Measurements from ENCODE around the gene SPINT1. TPM values are rescaled to one million over a fixed set of nuclear protein-coding genes. Genes with fewer than 3 reads are reported as not detected.
A peak's percentile ranks its signal among the peaks of the same experiment; 100 is the strongest.
"Not testable (repeated sequence)": the region's sequence is repeated elsewhere in the genome, so short reads cannot be mapped to it uniquely, and the experiment has no call there.

SPINT1 gene
- total RNA-seq, 2 donors from 2014 or later = 2.5 to 4.1 TPM

GRCh38 chr15:40857601-40858341 lies 13.9 kb downstream of the SPINT1 start:
- Mint-ChIP-seq H3K4me3 (no peak overlapping the region), H3K36me3 (ENCODE audit: low read depth) (no peaks in the 10 kb centered on the region), H3K27ac (no peak overlapping the region), H3K4me1 (peaks cover 12% of the 10 kb centered on the region), H3K27me3 (no peaks in the 10 kb centered on the region)
- no peaks in the 10 kb centered on the region for H3K9me3 ChIP-seq (ENCODE audit: control insufficient read depth, low read length, poor library complexity, severe bottlenecking)
- DNase-seq (peak; percentile 57 to 83 (median 60)), ATAC-seq (peak; percentile 93)

GRCh38 chr15:40858706-40859105 lies 14.9 kb downstream of the SPINT1 start:
- Mint-ChIP-seq H3K36me3 (ENCODE audit: low read depth) (no peaks in the 10 kb centered on the region), H3K4me1 (peaks cover 13% of the 10 kb centered on the region), H3K27me3 (no peaks in the 10 kb centered on the region), H3K27ac (no peak overlapping the region), H3K4me3 (no peak overlapping the region)
- no peak for ATAC-seq
- no peak for DNase-seq
- H3K9me3 ChIP-seq (ENCODE audit: control insufficient read depth, low read length, poor library complexity, severe bottlenecking) = no peaks in the 10 kb centered on the region

GRCh38 chr15:40859206-40859851 lies 15.5 kb downstream of the SPINT1 start:
- H3K4me3 Mint-ChIP-seq = no peak overlapping the region
- DNase-seq (peak; percentile 65 to 74 (median 65)), ATAC-seq (peak; percentile 80)
- peaks cover 13% of the 10 kb centered on the region for H3K4me1 Mint-ChIP-seq
- H3K36me3 Mint-ChIP-seq (ENCODE audit: low read depth) = no peaks in the 10 kb centered on the region
- H3K27me3 Mint-ChIP-seq = no peaks in the 10 kb centered on the region
- H3K27ac Mint-ChIP-seq = no peak overlapping the region
- no peaks in the 10 kb centered on the region for H3K9me3 ChIP-seq (ENCODE audit: control insufficient read depth, low read length, poor library complexity, severe bottlenecking)

DNA sequence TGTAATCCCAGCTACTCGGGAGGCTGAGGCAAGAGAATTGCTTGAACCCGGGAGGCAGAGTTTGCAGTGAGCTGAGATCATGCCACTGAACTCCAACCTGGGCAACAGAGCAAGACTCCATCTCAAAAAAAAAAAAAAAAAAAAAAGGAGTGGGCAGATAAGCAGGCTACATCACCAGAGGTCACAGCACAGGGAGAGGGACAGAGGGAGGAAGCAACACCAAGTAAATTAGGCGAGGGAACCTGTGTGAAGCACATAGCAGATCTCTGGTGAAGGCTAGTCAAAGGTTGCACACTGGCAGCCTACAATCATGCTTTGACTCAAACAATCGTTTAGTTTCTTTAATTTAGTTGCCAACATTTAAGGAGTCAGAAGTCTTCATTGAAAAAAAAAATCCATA lies 17.3 kb downstream of the SPINT1 start:
- not testable (repeated sequence) for DNase-seq; H3K36me3 Mint-ChIP-seq (ENCODE audit: low read depth); H3K9me3 ChIP-seq (ENCODE audit: control insufficient read depth, low read length, poor library complexity, severe bottlenecking); H3K27ac Mint-ChIP-seq; H3K27me3 Mint-ChIP-seq; ATAC-seq; H3K4me3 Mint-ChIP-seq
- peaks cover 13% of the 10 kb centered on the region for H3K4me1 Mint-ChIP-seq

- ATAC-seq = no peak
- Mint-ChIP-seq H3K4me3 (no peak overlapping the region), H3K4me1 (peaks cover 10% of the 10 kb centered on the region), H3K27ac (no peak overlapping the region), H3K36me3 (ENCODE audit: low read depth) (no peaks in the 10 kb centered on the region), H3K27me3 (no peaks in the 10 kb centered on the region)
- DNase-seq = no peak
- H3K9me3 ChIP-seq (ENCODE audit: control insufficient read depth, low read length, poor library complexity, severe bottlenecking) = no peaks in the 10 kb centered on the region
Measured at GRCh38 chr15:40863660-40864270, 19.9 kb downstream of the SPINT1 start.

DNA sequence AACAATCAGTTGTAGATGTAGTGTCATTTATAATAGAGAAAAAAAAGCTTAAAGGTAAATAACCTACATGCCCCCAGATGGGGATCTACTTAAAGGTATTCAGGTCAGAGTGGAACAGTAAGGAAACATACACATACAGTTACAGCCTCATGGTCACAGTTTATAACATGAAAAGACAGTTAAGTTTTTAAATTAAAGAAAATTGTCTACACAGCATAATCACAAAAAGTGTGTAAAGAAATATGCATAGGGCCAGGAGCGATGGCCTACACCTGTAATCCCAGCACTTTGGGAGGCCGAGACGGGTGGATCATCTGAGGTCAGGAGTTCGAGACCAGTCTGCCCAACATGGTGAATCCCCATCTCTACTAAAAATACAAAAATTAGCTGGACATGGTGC lies 23.4 kb downstream of the SPINT1 start:
- Mint-ChIP-seq H3K4me3 (no peak overlapping the region), H3K27ac (no peak overlapping the region)
- no peak for ATAC-seq

DNA sequence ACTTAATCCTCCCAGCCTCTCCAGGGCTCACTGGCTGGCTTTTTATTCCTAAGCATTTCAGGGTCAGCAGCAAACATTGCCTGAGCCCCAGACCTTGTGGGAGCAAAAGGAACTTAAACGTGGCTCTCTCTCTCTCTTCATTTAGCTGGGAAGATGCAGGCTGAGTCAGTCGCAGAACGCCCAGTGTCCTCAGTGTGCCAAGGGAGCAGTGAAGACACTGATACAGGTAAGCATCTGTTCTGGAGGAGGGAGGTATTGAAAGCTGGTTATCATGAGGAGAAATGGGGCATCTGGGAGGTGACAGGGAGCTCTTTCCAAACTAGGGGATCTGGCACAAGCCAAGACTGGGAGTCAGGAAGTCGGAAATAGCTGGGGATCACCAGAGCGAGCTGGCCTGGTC lies 25.8 kb downstream of the SPINT1 start:
- Mint-ChIP-seq H3K4me3 (no peak overlapping the region), H3K27me3 (no peaks in the 10 kb centered on the region), H3K4me1 (peaks cover 9% of the 10 kb centered on the region), H3K27ac (peak overlapping the region; percentile 24), H3K36me3 (ENCODE audit: low read depth) (no peaks in the 10 kb centered on the region)
- H3K9me3 ChIP-seq (ENCODE audit: control insufficient read depth, low read length, poor library complexity, severe bottlenecking) = no peaks in the 10 kb centered on the region
- no peak for DNase-seq
- no peak for ATAC-seq

More for the DNA sequence above, 23.4 kb downstream of the SPINT1 start:
- H3K4me1 Mint-ChIP-seq = peaks cover 2% of the 10 kb centered on the region
- H3K36me3 Mint-ChIP-seq (ENCODE audit: low read depth) = no peaks in the 10 kb centered on the region
- H3K27me3 Mint-ChIP-seq = no peaks in the 10 kb centered on the region
- no peak for DNase-seq
- H3K9me3 ChIP-seq (ENCODE audit: control insufficient read depth, low read length, poor library complexity, severe bottlenecking) = no peaks in the 10 kb centered on the region

DNA sequence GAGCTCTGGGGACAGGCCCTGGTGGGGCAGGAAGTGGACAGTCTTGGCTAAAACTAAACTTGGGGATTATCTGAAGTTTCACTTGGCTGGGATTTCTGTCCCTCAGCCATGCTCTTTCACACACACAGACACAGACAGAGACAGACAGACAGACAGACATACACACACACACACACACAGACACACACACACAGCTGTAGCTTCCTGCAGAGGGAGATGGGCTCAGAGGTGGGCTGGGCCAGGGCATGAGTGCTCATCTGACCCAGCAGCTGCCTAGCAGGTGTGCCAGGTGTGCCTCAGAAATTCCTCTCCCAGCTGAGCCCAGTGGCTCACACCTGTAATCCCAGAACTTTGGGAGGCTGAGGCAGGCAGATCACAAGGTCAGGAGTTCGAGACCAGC lies 26.9 kb downstream of the SPINT1 start:
- H3K4me3 Mint-ChIP-seq = no peak overlapping the region
- no peak overlapping the region for H3K27ac Mint-ChIP-seq
- H3K9me3 ChIP-seq (ENCODE audit: control insufficient read depth, low read length, poor library complexity, severe bottlenecking) = no peaks in the 10 kb centered on the region
- peaks cover 9% of the 10 kb centered on the region for H3K4me1 Mint-ChIP-seq
- no peak for DNase-seq
- no peak for ATAC-seq
- H3K27me3 Mint-ChIP-seq = no peaks in the 10 kb centered on the region
- no peaks in the 10 kb centered on the region for H3K36me3 Mint-ChIP-seq (ENCODE audit: low read depth)

- H3K27me3 Mint-ChIP-seq = no peaks in the 10 kb centered on the region
- peak overlapping the region; percentile 32 for H3K27ac Mint-ChIP-seq
- H3K36me3 Mint-ChIP-seq (ENCODE audit: low read depth) = no peaks in the 10 kb centered on the region
- peak overlapping the region; percentile 45 for H3K4me3 Mint-ChIP-seq
- H3K9me3 ChIP-seq (ENCODE audit: control insufficient read depth, low read length, poor library complexity, severe bottlenecking) = no peaks in the 10 kb centered on the region
- ATAC-seq (no peak), DNase-seq (no peak)
- peaks cover 9% of the 10 kb centered on the region for H3K4me1 Mint-ChIP-seq
Measured at GRCh38 chr15:40871749-40872617, 28.1 kb downstream of the SPINT1 start.

DNA sequence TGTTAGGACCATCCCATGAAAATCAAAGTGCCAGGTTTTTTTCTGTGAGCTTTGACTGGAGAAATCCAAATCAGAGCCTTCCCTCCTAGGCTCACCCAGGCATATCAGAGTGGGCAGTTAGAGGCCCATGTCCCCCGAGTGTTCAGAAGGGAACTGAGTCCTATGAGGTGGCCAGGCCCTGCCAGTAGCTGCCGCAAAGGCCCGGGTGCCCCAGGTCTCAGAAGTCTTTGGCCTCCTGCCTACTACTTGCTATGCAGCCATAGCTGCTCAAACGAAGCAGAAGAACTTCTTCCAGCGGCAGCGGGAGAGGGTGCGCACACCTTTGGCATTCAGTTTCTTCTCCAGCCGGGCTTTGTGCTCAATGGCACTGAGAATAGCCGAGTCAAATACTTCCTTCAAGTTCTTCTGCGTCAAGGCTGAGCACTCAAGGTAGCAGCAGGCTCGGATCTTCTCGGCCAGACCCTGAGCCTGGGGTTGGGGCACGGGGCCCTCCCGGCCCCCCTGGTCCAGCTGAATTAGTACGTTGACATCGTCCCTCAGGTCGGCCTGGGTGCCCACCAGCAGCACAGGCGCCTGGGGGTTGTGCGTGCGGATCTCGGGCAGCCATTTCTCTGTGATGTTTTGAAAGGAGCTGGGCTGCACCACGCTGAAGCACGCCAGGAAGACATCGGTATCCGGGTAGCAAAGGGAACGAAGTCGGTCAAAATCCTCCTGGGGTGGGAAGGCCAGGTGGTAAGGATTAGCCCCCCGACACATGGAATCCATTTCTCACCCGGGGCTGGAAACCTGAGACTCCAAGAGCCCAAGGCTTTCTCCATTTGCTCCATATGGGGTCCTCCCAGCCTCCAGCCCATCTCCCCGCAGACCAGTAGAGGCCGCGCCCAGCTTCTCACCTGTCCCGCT lies 29.2 kb downstream of the SPINT1 start:
- no peak for ATAC-seq

DNA sequence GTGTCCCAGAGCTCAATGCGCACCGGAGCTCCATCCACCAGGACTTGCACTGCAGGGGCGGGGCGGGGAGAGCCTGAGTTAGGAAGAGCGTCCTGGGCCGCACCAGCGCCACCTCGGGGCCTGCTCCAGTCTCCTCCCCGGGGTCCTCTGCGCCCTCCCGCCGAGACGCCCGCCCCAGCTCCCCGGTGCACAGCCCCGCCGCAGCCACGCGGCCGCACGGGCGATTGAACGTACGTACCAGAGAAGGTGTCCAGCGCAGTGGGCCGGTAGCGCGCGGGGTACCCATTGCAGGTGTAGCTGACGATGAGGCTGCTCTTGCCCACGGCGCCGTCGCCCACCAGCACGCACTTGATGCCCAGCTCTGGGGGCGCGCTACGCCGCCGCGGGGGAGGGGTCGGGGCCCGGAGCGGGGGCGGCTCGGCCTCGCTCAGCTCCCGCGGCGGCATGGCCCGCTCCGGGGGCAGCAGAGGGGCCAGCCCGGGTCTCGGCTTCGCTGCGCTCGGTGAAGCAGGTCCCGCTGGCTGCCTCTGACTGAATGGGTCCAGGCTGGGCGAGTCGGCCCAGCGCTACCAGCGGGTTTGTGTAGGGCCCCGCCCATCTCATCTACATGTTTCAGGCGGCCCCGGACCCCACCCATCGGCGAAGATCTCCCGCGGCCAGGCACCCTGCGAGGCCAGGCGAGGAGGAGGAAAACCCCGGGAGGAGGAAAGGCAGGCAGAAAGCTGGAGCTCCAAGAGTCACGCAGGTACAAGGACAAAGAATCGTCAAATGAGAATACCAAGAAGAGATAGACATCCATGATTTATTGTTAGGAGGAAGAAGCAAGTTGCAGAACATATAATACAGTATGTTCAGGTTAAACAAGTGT lies 30.1 kb downstream of the SPINT1 start, which contains the start of gene RHOV:
TSS of gene RHOV (minus strand) at position 541 of the 868 bp plus-strand sequence. CDS start at position 446, 95 bp downstream.
- no peaks in the 10 kb centered on the region for H3K27me3 Mint-ChIP-seq
- DNase-seq (peak; percentile 34 to 50 (median 47)), ATAC-seq (peak; percentile 87)
- no peaks in the 10 kb centered on the region for H3K9me3 ChIP-seq (ENCODE audit: control insufficient read depth, low read length, poor library complexity, severe bottlenecking)
- H3K27ac Mint-ChIP-seq = peak within 1 kb of the TSS; percentile 32
- no peaks in the 10 kb centered on the region for H3K36me3 Mint-ChIP-seq (ENCODE audit: low read depth)
- peaks cover 9% of the 10 kb centered on the region for H3K4me1 Mint-ChIP-seq
- H3K4me3 Mint-ChIP-seq = peak within 1 kb of the TSS; percentile 91

More for the DNA sequence above, 29.2 kb downstream of the SPINT1 start:
- Mint-ChIP-seq H3K27ac (peak overlapping the region; percentile 32), H3K4me3 (peak overlapping the region; percentile 91), H3K27me3 (no peaks in the 10 kb centered on the region), H3K36me3 (ENCODE audit: low read depth) (no peaks in the 10 kb centered on the region), H3K4me1 (peaks cover 9% of the 10 kb centered on the region)
- no peaks in the 10 kb centered on the region for H3K9me3 ChIP-seq (ENCODE audit: control insufficient read depth, low read length, poor library complexity, severe bottlenecking)
- DNase-seq = no peak

Data from T-helper 17 cell (primary cell).